Globus pallidus (tissue), 1 donor: ENCODE results near the gene C2CD3.
A peak's percentile ranks its signal among the peaks of the same experiment; 100 is the strongest.

Source experiments
- DNase-seq: peaks from one replicate; pipeline ENCODE4 v3.0.0-alpha.2; 2015; ENCODE audit warnings: low spot score

Gene C2CD3

DNA sequence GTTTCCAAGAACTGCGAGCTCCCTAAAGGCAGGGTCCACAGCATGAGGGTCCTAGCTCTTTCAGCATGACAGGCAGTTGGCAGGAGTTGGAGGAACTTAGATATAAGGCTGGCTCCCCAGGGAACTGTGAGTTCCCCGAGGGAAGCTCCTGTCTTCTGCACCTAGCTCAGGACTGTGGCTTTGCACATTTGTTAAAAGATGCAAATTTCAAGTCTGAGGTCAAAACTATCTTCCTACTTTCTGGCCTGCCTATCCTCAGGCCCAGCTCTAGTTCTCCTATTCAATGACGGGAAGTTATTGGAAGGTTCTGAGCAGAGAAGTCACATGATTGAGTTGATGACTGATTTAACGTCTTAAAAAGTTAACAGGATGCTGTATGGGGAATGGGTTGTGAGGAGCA is 150.3 kb downstream of the C2CD3 start:
- no peak for DNase-seq

DNA sequence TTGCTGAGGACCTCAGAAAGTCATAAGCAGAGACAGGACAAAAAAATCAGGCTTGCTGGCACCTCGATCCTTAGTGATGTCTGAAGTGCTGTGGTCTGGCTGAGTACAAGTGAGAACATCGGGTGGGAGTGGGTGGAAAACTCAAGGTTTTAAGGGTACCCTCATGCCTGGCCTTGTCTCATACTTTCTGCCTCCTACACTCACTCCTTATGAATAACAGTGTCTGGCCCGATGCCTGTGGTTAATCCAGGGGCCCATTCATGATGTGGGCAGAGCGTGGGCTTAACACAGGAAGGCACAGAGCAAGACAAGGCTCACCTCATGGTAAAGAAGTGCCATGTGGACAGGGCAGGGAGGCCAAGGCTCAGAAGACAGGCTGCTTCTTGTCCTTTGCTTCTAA is 150.9 kb downstream of the C2CD3 start:
- no peak for DNase-seq

DNA sequence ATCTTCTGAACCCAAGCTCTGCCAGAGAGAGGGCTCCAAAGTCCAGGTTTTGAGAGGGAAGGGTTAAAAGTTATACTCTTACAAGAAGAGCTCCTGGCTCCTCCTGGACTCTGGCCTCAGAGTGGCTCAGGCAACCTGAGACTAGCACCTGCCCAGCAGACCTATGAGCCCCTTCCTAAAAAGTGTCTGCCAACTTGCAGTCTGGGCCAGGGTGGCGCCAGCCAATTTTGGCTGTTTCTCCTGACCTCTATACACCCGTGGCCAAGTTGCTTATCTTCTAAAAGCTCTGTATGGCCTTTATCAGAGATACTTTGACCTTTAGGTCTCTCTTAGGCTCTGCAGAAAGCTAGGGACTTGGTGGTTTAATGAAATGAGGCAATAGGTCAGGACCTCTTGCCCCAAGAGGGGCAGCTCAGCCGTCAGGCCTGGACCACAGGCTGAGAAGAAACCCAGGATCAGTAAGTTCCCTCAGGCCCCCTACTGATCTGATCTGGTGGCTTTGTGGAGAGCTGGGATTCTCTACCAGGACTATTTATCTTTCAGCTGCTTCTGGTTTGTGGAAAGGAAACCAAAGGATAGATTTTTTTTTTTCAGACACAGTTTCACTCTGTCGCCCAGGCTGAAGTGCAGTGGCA is 151.6 kb downstream of the C2CD3 start:
- no peak for DNase-seq

DNA sequence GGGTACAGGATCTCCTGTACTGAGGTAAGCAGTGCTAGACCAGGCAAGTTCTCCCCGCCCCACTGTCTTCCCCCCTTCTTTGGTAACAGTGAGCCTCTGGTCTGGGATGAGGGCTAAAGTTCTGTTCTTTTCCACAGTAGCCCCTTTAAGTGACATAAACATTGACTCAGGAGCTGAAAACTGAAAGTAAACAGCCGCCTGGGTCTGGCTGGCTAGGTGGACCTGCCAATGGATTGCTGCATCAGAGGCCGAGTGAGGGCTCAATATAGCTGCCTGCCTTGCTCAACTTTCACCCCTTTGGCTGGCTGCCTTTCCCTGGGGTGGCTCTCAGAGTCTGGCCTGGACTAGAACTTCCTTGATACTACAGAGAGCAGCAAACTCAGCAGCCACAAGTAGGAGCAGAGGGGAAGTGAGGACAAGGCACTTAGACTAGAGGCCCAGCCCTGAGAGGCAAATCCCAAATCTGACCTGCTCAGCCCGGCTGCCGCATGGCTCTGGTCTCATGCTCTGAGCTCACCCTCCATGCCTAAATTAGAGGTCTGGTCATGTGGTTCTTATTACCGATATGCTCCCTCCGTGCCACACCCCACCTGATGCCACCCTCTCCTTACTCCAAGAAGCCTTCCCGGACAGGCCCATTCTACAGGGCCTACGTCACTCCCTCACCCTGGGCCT is 152.3 kb downstream of the C2CD3 start:
- DNase-seq: peak; percentile 75

DNA sequence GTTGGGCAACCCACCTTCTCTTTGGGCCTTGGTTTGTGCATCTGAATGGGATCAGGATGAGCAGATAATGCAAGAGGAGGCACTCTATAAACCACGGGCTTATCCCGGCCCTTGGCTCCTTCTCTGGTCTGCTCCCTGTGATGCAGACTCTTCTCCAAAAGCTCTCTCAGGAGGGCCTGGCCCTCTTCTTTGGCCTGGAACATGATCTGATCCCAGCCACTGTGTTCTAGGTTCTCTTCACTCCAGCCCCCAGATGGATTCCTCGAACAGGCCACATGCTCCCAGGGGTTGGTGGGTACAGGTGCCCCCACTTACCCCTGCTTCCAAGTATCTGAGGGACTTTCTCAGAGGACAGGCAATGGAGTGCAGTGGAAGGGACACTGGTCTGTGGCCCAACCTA is 153.2 kb downstream of the C2CD3 start:
- no peak for DNase-seq

DNA sequence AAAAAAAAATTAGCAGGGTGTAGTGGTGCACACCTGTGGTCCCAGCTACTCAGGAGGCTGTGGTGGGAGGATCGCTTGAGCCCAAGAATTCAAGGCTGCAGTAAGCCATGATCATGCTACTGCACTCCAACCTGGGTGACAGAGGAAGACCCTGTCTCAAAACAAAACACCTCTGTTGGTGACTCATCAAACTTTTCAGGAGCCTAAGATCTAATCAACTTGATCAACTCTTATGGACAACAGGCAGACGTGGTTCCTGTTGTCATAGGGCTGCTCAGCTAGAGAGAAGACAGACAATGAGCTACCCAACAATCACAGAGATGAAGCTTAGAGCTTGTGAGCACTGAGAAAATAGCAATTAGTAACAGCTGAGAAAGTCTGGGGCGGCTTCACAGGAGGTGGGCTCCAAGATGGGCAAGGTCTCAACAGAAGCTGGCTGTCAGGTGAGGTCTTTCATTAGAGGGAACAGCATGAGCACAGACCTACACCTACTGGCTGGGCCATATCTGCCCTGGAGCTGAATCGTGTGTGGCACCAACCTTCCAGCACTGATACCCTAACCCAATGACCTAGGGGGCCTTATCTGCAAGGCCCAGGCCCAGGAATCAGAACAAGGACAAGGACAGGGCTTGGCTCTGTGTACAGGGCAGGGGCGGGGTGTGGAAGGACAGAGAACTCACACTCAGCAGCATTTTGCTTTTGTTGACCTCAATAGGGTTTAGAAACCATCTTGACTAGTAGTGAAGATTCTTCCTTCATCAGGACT is 154.7 kb downstream of the C2CD3 start:
- no peak for DNase-seq

DNA sequence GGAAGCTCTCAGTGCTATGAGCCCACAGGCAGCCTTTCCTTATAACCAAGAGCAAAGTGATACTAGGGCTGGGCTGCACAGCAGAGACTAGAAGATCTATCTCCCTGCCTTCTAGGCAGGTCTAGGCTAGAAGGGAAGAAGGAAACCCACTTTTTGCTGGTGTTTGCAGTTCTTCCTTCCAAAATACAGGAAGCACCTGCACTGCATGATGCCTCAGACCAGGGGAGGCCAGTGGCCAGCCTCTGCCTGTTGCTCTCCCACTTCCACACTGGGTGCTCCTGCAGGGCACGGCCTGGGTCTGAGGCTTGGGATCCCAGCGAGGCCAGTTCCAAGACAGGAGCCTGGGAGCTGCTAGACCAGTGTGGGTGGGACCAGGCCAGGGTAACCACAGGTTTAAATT is 155.9 kb downstream of the C2CD3 start:
- no peak for DNase-seq

DNA sequence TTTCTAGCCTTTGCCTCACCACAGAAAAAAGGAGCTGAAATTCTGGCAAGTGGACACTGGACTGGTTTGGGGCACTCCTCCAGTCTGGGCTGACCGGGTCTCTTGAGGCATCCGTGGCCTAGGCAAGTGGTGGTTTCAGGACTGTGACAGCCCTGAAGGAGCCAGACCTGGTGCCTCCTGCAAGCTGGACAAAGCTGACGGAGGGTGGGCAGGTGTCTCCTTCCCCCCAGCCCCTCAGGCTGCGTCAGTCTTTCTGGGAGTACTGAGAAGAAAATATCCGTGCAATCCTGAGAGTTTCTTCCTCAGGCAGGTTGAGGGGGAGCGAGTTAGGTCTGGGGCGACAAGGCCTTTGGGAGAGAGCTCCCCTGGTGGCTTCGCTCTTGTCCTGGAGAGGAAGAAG is 157.7 kb downstream of the C2CD3 start:
- no peak for DNase-seq

DNA sequence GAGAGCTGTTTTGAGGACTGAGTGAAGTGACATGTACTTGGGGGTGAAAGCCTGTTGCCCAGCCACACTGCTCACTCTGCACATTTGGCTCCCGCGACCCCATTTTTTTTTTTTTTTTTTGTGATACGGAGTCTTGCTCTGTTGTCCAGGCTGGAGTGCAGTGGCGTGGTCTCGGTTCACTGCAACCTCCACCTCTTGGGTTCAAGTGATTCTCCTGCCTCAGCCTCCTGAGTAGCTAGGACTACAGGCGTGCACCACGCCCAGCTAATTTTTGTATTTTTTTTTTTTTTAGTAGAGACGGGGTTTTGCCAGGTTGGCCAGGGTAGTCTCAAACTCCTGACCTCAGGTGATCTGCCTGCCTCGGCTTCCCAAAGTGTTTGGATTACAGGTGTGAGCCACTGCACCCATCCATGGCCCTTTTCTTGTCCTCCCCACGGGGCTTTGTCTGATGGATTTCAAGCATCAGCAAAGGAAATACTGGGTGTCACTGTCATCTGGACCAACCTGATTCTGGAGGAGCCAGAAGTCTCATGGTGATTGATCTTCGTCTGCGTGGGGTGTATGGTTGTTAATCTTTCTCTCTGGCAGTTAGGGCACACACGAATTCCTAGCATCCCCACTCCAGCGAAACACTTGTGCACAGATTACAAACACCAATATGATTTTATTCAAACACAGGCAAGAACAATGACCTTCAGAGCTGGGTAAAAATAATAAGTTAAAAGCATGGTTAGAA is 158.6 kb downstream of the C2CD3 start:
- DNase-seq: no peak

DNA sequence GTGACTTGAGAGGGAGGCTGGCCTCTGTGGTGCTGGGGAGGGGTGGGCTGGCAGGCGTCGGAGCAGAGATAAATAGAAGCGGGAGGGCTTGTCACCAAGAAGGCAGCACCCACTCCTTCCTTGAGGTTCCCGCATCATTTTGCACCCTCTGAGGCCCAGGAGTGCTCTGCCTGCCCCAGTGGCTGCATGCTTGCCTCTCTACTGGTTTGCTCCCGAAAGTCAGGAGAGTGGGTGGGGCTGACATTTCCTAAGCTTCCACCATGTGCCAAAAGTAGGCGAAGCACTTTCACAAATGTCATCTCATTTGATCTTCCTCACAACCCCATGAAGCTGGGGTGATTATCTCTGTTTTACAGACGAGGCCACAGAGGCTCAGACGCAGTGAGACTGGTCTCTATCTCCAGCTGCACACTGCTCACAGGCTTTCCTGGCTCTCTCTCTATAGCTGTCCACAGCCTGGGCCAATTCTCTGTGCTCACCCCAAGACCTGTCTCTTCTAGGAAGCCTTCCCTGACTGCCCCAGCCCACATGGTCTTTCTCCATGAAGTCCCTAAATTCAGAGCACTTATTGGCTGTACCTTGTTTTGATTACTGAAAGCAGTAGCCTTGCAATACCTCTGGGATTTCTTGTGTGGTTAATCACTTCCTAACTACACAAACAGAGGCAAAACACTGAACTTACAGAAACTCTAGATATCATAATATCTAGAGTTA is 159.3 kb downstream of the C2CD3 start:
- DNase-seq: no peak

DNA sequence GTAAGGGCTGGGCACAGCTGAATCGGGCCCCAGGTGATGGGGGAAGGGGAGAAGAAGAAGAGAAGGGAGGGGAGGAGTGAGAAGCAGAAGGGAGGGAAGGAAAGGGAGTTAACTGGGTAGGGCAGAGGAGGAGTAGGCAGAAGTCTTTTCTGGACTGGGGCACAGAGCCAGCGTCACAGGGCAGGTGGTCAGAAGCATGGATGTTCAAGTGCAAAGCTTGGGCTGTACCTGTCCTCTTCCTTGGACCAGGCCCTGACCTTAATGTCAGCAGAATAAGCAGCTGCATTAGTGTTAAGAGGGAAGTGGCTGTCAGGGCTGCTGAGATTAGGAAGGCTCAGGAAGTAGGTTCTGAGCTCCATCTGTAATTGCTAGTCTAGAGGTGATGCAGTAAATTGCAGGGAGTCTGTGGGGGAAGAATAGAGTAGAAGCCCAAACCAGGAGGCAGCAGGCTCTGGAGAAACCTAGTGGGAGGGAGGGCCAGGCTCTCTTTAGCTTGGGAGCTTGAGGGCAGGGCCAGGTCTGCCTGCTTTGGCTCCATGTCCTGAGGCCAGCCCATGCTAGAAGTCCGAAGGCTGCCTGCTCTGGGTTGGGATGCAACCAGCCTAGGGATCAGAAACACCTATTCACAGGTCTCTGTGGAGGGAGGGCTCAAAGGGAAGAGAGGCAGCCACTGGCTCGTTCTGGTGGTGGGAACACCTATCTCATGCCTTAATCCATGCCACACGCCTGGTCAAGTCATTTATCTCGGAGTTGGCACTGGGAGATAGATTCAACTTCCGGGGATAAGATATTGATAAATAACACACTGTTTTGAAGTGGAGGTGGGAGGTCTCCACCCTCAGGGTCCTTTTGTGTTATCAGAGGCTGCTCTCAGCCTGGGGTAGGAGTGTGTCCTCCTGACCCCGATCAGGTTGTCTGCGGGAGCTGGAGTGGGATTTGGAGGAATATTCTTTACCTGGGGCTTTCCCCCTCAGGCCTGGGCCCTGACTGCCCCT is 160.2 kb downstream of the C2CD3 start:
- DNase-seq: no peak

DNA sequence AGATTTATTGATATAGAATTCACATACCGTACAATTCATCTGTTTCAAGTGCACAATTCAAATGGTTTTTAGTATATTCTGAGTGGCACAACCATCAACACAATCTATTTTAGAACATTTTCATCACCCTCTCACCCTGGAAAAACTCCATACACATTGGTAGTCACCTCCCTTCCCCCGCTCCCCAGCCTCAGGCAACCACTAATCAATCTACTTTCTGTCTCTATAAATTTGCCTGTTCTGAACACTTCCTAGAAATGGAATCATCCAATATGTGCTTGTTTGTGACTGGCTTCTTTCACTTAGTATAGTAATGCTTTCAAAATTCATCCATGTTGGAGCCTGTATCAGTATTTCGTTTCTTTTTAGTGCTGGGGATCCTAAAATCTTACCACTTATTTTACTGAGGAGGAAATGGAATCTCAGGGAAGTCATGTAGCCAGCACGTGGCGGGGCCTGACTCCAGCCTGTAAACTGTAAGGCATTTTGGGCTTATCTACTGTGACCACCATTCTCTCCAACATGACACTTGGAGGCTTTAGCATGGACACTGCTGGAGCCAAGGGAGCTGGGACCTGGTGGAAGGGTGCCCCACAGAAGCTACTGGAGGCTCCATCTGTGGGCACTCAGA is 161.0 kb downstream of the C2CD3 start:
- DNase-seq: no peak

DNA sequence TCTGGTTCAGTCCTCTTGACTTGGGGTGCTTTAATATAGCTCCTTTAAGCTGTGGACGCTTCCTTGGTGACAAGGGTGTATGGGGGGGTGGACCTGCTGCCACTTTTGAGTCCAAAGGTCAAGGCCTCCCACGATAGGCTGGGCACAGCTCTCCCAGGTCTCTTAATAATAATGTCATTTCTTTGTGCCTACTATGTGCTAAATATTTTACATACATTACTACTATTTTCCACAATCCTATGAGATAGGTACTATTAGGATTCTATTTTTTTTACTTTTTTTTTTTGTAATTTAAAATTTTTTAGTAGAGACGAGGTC is 161.6 kb downstream of the C2CD3 start:
- no peak for DNase-seq

DNA sequence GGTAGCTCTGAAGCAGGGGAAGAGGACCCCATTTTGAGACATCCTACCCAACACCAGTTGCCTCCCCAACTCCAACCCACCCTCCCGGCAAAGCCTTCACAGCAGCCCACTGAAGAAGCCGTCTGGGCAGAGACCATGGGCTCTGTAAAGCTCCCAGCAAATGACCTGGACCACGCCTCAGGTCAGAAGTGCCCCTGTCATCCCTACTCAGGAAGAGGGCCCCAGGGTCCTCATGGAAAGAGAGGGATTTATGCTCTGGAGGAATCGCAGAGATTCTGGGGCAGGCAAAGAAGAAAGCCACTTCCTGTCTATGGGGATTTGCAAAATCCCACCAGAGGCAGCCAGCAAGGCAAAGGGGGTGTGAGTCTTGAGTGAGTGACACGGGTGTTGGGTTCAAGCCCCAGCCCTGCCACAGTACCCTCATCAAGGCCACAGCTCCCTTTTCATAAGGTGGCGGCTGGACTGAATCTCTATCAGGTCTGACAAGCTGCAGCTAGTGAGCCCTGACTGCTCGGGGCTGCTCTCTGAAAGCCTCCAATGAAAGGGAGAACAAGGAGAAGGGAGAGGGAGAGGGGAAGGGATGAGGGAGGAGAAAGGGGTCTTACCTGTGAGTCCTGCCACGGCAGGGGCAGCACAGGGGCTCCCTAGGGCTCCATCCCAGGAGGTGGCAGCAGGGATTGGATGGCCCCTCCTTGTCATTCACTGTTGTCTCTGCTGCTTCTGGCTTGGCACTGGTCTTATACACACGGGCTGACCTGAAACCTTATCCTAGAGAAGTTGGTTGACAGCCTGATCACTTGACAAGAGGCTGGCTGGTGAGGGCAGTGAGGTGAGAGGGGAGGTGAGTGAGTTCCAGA is 162.2 kb downstream of the C2CD3 start, which contains the start of gene UCP3:
Gene UCP3 (minus strand): TSS at position 713 of the 857 bp plus-strand sequence. CDS start 2,043 bp downstream, outside the sequence.
- DNase-seq: no peak

DNA sequence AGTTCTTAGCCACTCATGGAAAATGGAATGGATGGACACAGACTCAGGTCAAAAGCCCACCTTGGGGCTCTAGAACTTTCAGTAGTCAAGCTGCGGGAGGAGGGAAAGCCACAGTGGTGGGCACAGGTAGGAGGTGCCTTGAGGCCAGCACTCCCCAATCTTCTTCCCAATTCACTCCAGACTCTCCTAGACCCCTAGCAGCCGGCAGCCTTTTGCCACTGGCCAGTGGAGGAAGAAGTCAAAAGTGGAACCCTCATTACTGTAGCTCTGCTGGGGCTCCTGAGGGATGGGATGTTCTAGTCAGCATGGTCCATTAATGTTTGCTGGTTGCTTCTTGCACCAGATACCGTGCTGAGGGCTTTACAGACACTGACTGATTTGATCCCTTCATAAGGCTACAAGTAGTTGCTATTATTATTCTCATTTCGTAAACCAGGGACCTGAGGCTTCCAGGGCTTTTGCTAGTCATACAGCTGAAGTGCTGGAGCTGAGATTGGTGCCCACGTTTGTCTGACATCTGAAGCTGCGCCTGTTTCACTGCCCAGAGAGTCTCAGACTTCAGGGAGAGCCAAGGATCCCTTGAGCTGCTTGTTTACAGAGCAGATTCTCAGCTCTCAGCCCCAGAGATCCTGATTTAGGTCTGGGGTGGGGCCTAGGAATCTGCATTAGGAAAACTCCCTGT is 163.0 kb downstream of the C2CD3 start:
- no peak for DNase-seq

DNA sequence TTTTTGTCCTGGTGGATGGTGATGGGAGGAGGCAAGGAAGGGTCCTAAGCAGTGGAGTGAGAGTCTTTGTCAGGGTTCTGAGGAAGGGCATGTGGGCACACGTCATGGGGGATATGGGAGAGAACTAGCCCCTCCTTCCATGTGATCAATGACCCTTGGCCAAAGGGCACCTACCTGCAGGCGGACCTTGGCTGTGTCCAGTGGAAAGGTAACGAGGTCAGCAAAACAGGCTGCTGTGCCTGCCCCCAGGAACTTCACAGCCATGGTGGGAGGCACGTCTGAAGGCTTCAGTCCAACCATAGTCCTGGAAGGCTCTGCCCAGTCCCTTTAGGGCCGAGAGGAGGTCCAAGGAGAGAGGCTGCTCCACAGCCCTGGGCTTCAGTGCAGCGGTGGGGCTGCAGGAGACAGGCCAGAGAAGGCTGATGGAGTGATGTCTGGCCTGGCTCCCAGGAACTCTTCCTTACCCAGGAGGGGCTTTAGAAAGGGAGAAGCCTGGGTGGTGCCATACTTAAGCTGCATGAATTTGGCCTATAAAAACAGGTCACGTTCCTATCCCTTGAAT is 164.0 kb downstream of the C2CD3 start:
- no peak for DNase-seq

DNA sequence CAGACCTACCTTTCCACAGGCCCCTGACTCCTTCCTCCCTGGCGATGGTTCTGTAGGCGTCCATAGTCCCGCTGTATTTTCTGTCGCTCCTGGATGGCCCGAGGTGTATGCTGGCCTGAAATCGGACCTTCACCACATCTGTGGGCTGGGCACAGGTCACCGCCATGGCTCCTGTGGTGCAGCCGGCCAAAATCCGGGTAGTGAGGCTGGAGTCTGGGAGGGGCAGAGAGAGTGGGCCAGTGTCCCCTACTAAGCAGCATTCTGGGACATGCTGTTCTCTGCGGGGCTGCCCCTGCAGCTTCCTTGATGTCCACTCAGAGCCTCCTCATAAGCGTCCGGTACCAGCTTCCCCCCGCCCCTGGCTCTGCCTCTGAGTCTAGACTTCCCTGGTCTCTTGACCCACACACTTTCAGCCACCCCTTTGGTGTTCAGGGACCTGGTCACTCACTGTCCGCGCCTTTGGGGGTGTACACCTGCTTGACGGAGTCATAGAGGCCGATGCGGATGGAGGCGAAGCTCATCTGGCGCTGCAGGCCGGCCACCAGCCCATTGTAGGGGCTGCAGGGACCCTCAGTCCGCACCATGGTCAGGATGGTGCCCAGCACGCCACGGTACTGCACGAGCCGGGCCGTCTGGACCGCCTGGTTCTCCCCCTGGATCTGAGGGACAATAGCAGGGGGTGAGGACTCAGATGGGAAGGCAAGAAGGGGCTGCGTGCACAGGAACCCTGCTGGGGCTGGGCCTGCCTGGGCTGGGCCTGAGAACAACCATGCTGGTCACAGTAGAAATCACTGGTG is 164.9 kb downstream of the C2CD3 start:
- no peak for DNase-seq
